ENCODE measurements around the gene TSHZ1.

TSHZ1 gene, protein sequence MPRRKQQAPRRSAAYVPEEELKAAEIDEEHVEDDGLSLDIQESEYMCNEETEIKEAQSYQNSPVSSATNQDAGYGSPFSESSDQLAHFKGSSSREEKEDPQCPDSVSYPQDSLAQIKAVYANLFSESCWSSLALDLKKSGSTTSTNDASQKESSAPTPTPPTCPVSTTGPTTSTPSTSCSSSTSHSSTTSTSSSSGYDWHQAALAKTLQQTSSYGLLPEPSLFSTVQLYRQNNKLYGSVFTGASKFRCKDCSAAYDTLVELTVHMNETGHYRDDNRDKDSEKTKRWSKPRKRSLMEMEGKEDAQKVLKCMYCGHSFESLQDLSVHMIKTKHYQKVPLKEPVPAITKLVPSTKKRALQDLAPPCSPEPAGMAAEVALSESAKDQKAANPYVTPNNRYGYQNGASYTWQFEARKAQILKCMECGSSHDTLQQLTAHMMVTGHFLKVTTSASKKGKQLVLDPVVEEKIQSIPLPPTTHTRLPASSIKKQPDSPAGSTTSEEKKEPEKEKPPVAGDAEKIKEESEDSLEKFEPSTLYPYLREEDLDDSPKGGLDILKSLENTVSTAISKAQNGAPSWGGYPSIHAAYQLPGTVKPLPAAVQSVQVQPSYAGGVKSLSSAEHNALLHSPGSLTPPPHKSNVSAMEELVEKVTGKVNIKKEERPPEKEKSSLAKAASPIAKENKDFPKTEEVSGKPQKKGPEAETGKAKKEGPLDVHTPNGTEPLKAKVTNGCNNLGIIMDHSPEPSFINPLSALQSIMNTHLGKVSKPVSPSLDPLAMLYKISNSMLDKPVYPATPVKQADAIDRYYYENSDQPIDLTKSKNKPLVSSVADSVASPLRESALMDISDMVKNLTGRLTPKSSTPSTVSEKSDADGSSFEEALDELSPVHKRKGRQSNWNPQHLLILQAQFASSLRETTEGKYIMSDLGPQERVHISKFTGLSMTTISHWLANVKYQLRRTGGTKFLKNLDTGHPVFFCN (N-terminal part only)

DNA sequence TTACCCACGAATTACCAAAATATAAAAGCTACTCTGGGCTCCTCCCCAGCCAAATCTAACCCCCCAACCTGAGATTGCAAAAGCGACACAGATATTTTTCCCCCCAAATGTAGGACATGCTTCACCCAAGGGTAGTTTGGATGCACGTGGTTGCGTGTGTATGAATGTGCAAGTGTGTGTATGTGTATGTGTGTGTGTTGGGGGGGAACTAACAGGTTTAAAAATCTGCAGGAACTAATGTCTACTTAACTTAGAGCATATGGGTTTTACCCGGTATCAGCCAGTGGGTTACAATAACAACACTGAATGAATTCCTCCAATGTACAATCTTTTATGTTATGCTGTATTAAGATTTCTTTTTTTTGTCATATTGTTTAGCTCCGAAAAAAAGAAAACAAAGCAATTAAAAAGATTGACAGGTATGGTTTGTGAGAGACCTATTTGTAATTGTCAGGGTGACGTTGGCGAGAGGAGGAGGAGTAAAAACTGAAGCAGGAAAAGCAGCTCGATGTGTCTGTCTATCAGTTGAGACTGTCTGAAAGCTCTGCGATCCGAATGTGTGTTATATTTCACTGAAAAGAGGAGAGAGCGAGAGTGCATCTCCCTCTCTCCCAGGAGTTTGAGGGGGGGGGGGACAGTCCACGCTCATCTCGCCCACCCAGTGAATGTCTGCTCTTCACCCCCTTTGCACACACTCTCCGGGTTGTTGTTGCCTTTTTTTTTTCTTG, at the start of gene TSHZ1:
Gene TSHZ1, plus strand, starts transcription at position 524 of the 728 bp plus-strand sequence. CDS start 1,080 bp downstream, outside the sequence.
- peak; percentile 82 for DNase-seq

DNA sequence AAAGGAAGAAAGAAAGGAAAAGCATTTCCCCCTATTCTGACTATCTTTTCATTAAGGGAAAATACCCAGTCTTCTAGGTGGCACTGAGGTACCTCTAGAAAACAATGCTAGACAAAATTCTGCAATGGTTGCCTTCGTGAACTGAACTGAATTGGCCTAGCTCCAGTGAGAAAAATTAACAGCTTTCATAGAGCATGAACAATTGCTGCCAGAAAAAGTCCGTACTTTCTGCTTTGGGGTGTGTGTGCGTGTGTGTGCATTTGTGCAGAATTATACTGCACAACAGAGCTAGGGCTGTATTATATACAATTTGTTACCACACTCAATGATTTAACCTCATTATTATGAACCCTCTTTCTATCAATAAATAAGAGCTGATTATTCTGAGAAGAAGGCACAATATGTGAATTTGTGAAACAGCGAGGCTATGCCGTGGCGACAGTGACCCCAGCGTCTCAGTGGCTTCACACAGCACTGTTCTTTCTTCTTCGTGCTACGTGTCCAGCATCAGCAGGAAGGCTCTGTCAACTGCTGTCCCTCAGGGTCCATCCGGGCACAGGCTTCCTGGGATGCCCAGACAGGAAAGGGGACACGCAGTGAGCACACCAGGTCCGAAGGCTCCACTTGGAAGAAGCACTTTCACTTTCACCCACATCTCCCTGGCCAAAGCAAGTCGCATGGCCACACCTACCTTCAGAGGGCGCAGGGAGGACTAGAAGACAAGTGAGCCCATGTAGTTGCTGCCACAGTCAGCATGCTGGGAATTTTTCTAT, 49.2 kb upstream of the TSHZ1 start:
- no peak for DNase-seq

DNA sequence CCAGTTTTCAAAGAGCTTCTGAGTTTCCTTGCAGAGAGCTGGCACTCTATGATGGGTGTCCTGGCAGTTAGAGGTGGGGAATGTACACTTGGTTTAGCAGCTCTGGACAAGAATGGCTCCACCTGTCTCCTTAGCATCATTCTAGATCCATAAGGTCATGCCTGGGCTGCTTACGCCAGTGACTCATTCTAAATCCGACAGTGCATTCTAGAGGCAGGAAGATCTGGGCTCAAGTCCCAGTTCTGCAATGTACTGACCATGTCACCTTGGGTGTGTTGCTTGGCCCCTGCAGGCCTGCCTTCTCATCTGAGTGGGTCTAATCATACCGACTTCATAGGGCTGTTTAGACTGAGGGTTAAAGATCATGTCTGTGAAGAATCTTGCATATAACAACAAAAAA, 48.1 kb upstream of the TSHZ1 start:
- DNase-seq = no peak

DNA sequence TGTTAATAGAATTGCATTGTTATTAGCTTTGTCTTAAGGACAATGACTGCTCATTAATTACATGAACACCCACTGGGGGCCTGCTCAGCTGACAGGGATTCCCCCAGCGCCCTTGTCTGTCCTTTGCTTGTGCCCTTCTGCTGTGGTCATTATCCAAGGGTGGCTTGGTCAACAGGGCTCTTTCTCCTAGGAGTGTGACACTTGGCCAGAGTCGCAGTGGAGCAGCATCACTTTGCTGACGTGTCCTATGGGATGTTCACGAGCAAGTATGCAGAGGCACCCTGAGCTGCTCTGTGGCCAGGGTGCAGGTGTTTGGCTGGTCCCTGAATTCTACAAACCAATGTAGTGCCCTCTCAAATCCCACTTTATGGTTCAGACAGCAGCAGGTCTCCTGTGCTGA, 47.6 kb upstream of the TSHZ1 start:
- no peak for DNase-seq

DNA sequence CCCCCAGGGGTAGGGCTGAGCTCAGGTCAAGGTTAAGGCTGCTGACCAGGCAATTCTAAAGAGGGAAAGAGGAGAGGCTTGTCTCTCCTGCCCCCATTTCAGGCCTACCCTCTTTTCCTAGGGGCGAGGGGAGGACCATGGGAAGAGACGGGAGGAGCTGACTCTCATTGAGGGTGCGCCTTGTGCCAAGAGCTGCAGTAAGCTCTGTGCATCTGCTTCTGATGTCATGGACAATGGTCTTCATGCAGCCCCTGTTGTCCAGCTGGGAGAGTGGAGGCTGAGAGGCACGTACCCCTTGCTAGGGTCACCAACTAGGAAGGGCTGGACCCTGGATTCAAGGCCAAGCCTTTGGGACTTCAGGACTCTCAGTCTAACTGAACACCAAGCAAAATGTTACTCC, 46.9 kb upstream of the TSHZ1 start:
- DNase-seq = no peak

DNA sequence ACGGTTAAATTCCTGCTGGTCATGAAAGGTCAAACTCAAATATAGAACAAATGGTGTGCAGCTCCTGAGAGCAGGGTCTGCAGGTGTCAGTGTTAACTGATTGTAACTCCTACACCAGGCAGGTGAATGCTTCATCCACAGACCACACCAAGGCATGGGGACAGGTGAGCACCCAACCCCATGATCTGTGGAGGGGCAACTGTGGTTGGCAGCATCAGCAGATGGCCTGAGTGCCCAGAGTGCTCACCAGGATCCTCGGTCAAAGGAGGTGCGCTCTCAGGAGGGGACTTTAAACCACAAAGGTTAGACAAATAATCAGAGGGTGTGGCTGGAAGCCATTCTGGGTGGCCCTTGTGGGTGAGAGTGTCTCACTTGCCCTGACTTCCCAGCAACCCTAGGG, 46.1 kb upstream of the TSHZ1 start:
- DNase-seq = no peak

DNA sequence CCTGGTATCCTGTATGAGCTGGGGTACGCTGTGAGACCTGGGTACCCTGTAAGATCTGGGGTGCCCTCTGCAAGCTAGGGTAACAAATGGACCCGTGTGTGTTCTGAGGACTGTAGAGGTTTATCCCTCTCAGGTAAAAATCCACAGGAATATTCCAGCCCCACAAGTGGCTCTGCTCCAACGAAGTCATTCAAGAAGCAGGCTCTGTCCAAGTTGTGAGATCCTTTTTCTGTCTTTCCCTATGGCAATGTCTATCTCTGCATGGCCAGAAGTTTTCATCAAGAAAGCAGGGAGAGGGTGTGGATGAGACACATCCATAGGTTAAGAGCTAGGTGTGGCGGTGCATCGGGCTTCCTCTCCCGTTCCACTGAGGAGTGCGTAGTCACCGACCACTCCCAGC, 44.7 kb upstream of the TSHZ1 start:
- DNase-seq = no peak

DNA sequence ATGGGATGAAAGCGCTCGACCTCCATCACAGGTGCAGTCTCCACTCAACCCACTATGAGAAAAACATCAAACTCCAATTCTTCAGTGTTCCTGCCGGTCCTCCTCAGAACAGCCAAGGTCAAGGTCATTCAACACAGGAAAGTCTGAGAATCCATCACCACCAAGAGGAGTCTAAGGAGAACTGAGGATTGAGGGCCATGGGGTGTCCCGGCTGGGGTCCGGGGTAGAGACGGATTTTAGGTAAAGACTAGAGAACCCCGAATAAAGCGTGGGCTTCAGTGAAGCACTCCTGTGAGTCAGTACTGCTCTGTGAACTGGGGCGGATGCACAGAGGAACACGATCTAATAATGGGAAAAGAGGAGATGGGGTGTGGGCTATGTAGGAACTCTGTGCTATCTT, 43.5 kb upstream of the TSHZ1 start:
- DNase-seq = no peak

DNA sequence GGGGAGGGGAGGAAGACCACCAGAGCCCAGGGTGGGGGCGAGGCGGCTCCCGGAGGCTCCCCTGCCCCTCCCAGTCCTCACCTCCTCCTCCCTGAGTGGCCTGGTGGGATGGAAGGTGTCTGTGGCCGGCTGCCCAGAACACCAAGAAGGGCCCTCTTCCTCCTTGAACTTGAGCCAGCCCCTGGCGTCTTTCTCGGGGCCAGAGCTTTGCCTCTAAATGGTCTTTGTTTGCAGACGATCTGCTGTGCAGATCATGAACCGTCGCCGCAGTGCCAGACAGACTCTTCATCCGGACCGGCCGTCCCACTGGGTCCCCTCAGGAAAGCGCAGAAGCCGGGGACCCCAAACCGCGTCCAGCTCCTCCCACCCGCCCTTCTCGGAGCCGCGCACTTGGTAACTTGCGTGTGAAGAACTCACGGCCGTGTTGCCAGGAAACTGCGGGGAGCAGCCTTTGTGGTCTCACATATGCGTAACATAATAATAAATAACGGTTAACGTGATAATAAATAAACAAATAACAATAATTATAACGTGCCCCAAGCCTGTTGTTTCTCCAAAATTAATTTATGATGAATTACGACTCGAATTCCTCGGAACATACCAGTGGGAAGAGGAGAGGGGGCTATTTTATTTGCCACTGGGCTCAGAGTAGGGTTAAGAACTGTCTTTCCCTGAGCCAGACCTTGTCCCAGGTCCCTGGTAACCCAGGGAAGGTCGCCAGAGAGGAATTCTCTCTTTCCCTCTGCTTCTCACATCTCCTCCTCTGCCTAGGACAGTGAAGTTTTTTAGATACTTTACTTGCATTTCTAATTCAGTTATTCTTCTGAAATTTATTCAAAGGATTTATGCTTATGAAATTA, 42.6 kb upstream of the TSHZ1 start:
- DNase-seq = no peak

DNA sequence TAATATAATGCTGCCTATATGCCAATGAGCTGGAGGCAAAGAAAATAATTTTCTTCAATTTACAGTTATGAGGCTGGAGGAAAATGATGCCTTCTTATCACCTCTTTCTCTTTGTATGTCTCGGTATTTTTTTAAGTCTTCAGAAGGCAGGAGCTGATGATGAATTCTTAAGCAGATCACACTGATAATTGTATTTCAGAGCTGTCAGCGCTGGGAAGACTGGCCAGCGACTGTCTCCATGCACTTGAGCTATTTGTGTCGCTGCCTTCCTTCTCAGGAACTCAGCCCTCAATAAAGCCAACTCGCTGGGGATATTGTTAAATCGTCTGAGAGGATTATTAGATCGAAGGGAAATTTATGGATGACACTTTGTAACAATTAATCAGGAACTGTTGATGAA, 42.0 kb upstream of the TSHZ1 start:
- DNase-seq = no peak

DNA sequence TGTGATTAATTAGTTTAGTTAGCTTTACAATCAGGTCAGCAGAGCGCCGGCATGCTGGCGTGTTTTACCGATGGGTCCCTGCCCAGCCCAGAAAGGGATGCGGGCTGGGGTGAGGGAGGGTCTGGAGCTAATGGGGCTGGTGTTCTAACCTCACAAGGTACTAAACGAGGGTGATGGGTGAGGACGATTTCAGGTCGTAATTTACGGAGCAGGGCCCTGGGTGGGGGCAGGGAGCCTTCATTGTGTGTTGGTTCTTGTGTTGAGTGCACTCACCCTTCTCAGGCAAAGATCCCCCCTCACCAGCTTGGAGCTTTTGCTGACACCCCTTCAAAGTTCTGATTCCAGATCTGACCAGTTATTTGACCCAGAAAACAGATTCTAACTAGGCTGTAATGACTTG, 41.2 kb upstream of the TSHZ1 start:
- DNase-seq = no peak

DNA sequence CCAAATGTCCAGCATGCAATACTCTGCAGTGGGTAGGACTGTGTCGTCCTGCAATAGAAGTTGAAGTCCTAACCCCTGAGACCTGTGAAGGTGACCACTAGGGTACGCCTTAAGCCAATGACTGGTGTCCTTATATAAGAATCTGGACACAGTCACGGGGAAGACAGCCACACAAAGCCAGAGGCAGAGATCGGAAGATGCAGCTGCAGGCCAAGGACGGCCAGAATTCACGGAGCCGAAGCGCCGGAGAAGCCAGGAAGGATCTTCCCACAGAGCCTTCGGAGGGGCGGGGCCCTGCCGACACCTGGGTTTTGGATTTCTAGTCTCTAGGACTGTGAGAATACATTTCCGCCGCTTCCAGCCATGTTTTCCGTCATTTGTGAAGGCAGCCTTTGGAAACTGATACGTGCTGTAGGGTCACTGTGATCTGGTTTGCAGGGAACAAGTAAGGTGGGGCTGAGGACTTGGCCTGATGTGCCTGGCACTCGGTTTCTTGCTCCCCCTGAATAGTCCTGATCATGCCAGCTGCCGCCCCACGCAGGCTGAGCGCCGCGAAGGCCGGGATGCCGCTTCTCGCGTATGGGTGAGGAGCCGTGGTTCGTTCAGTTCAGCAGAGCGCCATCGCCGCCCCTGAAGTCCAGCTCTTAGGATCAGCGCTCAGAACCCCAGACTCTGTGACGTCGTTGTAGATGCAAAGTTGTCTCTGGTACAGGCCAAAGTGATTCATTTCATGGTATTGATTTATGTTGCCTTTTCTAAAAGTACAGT, 40.4 kb upstream of the TSHZ1 start:
- peak; percentile 41 for DNase-seq

DNA sequence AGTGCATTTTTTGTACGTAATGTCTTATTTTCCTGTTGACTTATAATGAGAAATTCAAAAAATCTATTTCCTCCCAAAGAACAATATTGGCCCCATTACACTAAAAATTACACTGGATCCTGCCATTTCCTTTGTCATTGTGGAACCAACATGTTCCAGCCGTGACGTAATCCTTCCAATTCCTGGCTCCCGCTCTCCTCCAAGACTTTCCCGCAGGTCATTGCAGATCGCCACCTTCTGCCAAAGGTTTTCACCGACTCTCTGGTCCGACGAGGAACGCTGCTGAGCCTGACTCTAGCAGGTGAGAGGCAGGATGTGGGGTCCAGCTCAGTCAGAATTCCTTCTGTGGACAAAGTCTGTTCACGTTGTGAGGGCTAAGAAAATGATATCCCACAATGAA, 39.7 kb upstream of the TSHZ1 start:
- DNase-seq = no peak

DNA sequence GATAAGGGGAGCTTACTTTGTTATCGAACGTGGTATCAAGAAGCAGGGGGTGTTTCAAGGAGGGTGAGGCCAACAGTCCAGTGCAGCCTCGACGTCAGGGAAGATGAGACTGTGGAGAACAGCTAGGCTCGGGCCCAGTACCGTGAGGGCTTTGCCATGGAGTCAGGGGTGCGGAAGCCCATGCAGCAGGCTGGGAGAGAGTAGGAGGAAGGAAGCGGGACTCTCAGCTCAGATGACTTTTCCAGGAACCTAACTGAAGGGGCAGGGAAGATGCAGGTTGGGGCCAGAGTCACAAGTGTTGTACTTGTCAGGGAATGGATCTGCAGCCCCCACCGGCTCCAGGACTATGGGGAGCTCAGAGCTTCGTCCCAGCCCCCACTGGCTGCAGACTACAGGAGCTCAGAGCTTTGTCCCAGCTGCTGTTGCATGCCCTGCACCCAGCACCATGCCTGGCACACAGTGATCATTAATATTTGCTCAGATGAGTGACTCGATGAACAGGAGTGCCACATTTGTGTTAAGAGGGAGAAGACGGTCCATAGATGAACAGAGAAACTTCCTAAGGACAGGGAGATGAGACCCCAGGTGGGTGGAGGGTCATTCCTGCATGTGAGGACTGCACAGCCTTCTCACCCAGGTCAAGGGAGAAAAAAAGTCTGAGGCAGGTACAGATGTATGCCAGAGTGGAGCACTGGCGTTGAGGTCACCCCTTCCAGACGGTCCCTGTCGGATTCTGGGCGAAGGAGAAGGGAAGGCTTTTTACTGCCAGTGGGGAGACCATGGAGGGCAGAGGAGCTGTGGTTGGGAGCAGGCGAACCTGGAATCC, 38.1 kb upstream of the TSHZ1 start:
- no peak for DNase-seq

DNA sequence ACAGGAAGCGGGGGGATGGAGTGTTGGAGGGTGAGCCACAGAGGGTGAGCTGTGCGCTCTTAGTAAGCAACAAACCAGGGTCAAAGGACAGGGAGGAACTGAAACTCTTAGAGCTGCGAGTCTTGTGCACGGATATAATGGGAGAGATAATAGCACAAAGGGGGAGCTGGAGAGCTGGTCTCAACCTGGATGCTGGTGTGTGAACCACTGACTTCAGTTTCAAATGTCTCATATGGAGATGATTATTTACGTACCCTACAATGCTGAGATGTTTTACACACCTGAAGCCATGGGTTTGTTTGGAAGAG, 37.5 kb upstream of the TSHZ1 start:
- no peak for DNase-seq

DNA sequence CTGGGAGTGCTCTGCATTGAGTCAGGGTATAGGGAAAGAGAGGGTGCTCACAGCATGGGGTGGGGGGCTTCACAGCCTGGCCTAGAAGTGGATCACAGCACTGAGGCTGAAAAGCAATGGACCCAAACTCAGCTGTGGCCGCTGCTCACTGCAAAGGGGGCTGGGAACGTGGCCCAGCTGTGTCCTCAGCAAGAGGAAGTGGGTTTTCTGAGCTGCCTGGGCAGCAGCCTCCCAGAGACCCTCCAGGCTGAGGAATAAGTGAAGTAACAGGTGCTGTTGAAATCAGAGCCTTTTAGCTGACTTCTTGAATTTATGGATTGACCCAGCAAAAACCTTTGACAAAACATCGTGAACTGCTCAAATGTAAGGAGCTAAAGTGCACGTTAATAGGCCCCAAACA, 36.9 kb upstream of the TSHZ1 start:
- DNase-seq = no peak

DNA sequence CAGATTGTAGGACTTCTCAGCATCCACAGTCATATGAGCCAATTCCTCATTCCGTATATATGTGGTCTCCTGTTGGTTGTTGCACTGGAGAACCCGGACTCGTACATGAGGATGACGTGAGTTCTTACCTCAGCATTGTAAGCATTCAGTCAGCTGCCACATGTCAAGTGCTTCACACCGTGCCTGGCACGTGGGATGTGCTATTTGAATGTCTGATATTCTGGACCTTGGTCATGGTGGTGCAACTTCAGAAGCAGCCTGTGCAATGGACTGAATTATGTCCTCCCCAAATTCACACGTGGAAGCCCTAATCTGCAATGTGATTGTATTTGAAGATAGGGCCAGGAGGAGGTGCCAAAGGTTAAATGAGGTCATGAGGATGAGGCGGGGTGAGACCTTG, 33.7 kb upstream of the TSHZ1 start:
- DNase-seq = no peak

DNA sequence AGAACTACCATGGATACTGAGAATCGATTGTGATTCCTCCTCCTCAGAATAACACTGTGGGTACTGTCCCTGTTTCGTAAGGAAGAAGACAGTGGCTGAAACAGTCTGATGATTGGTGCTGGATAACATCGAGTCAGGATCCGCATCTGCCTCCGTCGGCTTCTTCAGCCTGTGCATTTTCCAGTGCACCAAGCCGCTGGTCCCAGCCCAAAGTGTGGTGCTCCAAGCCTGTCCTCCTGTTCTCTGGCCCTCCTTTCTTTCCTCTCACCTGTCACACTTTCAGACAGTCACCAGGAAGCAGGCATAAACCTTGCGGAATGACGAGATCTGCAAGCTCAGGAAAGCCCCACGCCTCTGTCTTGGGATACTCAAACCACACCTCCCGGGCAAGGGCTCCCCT, 32.2 kb upstream of the TSHZ1 start:
- DNase-seq = no peak

DNA sequence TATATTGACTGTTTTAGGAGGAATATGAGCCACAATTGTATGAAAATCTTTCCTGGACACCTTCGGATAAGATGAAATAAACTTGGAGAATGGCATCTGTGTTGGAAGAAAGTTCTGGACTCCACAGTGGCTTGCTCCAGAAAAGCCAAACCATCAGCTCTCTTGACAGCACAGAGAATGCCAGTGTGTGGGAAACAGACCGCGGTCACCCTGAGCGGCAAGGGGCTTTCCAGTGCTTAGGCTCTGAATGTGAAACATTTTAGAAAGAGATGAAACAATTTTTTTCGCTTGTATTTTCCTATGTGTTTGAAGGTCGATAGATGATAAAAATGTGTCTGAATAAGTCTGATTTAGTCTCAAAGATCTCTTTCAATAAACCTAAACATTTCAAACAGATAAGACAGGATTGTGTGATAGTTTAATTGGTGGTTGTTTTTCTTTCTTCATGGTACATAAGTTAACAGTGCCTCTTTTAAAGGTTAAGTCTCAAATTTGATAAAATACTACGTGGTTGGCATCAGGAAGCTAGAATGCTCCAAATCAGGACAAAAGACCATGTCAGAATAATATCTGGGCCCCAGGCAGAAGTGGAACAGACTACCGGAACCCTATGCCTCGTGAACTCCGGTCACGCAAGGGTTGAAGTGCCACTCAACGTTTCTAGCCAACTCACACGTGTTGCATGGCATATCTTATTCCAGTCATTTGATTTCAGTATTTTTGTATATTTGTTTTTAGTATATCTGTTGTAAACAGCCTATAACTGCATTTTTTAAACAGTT, 30.6 kb upstream of the TSHZ1 start:
- DNase-seq = no peak
